Stromal cell of bone marrow (primary cell): ENCODE results near the gene NUTM2F.
"Not testable (repeated sequence)": the region's sequence is repeated elsewhere in the genome, so short reads cannot be mapped to it uniquely, and the experiment has no call there.

Experiments used
- DNase-seq: peaks from one replicate; pipeline ENCODE4 v3.0.0-alpha.2; 2012; ENCODE audit warnings: low read depth

NUTM2F gene, protein sequence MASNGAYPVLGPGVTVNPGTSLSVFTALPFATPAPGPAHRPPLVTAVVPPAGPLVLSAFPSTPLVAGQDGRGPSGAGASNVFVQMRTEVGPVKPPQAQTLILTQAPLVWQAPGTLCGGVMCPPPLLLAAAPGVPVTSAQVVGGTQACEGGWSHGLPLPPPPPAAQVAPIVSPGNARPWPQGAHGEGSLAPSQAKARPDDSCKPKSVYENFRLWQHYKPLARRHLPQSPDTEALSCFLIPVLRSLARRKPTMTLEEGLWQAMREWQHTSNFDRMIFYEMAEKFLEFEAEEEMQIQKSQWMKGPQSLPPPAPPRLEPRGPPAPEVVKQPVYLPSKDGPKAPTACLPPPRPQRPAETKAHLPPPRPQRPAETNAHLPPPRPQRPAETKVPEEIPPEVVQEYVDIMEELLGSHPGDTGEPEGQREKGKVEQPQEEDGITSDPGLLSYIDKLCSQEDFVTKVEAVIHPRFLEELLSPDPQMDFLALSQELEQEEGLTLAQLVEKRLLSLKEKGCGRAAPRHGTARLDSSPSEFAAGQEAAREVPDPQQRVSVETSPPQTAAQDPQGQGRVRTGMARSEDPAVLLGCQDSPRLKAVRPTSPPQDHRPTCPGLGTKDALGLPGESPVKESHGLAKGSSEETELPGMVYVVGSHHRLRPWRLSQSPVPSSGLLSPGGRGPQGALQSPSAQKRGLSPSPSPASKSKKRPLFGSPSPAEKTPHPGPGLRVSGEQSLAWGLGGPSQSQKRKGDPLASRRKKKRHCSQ

GRCh38 chr9:94328544-94328943 is at the start of gene NUTM2F:
Gene NUTM2F (minus strand): TSS chr9:94328644. CDS start chr9:94328623, 21 bp downstream.
- not testable (repeated sequence) for DNase-seq

GRCh38 chr9:94375197-94375596 is 46.8 kb upstream of the NUTM2F start:
- DNase-seq, result not testable (repeated sequence)

- DNase-seq, result peak; percentile 80
Measured at GRCh38 chr9:94374176-94375056, 46.0 kb upstream of the NUTM2F start.

DNA sequence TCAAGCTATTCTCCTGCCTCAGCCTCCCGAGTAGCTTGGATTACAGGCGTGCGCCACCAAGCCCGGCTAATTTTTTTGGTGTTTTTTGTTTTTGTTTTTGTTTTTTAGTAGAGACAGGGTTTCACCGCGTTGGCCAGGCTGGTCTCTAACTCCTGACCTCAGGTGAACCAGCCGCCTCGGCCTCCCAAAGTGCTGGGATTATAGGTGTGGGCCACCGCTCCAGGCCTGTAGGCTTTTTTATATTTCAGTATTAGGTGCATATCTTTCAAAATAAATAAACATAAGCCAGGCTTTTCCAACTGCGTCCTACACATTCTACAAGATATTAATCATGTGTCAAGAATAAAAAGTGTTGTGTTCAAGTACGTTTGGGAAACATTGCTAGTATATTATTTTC is 45.3 kb upstream of the NUTM2F start:
- not testable (repeated sequence) for DNase-seq

GRCh38 chr9:94370266-94370665 is 41.8 kb upstream of the NUTM2F start:
- not testable (repeated sequence) for DNase-seq

GRCh38 chr9:94364093-94364614 is 35.7 kb upstream of the NUTM2F start:
- not testable (repeated sequence) for DNase-seq

- DNase-seq, result not testable (repeated sequence)
Measured at GRCh38 chr9:94357158-94357557, 28.7 kb upstream of the NUTM2F start.

DNA sequence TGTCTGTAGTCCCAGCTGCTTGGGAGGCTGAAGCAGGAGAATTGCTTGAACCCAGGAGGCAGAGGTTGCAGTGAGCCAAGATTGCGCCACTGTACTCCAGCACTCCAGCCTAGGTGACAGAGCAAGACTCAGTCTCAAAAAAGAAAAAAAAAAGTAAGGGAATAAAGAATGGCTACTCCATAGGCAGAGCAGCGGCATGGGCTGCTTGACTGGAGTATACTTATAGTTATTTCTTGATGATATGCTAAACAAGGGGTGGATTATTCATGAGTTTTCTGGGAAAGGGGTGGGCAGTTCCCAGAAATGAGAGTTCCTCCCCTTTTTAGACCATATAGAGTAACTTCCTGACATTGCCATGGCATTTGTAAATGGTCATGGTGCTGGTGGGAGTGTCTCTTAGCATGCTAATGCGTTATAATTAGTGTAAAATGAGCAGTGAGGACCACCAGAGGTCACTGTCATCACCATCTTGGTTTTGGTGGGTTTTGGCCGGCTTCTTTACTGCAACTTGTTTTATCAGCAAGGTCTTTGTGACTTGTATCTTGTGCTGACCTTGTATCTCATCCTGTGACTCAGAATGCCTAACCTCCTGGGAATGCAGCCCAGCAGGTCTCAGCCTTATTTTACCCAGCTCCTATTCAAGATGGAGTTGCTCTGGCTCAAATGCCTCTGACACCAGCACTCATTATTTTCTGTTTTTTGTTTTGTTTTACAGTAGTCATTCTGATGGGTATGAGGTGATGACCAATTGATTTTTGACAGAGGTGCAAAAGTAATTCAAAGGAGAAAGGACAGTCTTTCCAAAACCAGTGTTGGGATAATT is 23.7 kb upstream of the NUTM2F start:
- DNase-seq, result not testable (repeated sequence)

GRCh38 chr9:94348754-94349153 is 20.3 kb upstream of the NUTM2F start:
- DNase-seq, result not testable (repeated sequence)

DNA sequence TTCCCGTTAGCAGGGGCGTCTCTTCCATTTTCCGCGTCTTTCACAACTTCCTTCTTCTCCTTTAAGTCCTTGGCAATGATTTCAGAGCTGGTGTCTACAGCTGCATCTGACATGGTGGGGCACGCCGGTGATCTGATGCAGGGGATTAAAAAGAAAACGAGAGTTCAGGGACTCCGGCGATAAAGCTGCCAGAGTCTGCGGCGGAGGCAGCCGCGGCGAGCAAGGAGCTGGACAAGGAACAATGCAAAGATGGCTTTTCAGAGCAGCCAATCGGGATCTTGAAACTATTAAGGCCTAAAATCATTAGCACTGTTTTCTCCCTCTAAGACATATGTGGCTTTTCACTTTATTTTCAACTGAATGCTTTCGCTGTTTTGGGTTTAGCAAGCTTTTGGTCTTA is 19.0 kb upstream of the NUTM2F start:
- not testable (repeated sequence) for DNase-seq

GRCh38 chr9:94341703-94342102 is 13.3 kb upstream of the NUTM2F start:
- not testable (repeated sequence) for DNase-seq

DNA sequence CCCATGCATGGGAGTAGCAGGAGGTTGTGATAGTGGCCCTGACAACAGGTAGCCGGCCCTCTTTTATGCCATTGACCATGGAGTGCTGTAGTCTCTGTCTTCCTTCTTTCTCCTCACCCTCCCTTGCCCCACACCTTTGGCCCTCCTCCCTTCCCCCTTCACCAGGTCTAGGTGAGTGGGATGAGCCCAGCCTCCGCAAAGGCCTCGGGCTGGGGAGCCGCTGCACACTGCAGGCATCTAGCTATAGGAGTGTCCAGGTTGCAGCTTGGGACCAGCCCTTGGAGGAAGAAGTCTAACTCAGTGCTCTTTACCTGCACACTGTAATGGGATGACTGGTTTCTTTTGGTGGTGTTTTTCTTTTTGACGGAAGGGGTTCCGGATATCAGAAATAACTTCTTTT is 12.3 kb upstream of the NUTM2F start:
- DNase-seq, result not testable (repeated sequence)

- DNase-seq, result not testable (repeated sequence)
Measured at GRCh38 chr9:94339657-94340056, 11.2 kb upstream of the NUTM2F start.

DNA sequence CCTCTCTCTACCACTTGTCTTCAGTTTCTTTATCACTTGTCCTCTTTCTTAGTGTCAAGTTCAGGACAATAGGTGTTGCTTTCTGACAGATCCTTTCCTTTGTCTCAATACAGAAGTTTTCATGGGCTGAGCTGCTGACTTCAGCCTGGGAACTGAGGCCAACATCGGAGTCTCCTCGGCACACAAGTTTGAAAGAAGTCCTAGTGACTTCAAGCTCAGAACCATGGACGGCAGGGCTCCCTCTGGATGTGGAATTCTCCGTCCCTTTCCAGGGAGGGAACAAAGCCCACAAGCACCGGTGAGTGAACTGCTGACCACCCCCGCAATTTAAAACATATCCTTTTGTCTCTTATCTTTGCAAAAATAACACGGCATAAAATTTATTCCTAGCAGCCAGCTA is 10.3 kb upstream of the NUTM2F start:
- not testable (repeated sequence) for DNase-seq

DNA sequence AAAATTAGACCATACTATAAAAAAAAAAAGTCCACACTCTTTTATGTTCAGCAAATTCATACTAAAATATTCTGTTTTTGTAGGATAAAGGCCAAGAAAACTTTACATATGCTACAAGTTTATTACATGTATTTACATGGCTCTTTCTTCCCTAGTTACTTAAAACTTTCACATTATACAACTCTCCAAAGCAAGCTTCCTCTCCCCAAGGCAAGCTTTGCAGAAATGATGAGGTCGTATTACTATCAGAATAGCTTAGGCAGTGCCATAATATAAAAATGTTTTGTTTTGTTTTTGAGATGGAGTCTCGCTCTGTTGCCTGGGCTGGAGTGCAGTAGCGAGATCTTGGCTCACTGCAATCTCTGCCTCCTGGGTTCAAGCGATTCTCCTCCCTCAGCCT is 8.0 kb upstream of the NUTM2F start:
- not testable (repeated sequence) for DNase-seq

- not testable (repeated sequence) for DNase-seq
Measured at GRCh38 chr9:94325583-94325982, 2.9 kb downstream of the NUTM2F start.

GRCh38 chr9:94323153-94323798 is 5.2 kb downstream of the NUTM2F start:
- not testable (repeated sequence) for DNase-seq

DNA sequence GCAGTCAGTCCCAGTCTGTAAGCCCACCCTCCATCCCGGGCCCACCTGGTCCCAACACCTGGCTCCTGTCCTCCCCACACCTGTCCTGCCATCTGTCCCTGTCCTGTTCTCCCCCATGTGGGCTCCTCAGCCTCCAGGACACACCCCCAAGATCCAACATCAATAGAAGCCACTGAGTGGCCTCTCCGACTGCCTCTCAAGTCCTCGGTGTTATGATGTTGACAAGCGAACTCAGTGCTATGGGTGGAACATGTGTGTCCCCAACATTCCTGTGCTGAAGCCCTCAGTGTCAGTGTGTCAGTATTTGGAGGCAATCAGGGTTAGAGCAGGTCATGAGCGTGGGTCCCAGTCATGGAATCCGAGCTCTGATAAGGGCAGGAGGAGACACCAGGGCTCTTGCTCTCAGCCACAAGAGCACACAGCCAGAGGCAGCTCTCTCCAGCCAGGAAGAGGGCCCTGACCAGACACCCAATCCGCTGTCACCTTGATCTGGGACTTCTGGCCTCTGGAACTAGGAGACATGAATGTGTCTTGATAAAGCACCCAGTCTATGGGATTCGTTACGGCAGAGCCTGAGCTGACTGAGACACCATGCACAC is 6.0 kb downstream of the NUTM2F start:
- DNase-seq, result not testable (repeated sequence)

DNA sequence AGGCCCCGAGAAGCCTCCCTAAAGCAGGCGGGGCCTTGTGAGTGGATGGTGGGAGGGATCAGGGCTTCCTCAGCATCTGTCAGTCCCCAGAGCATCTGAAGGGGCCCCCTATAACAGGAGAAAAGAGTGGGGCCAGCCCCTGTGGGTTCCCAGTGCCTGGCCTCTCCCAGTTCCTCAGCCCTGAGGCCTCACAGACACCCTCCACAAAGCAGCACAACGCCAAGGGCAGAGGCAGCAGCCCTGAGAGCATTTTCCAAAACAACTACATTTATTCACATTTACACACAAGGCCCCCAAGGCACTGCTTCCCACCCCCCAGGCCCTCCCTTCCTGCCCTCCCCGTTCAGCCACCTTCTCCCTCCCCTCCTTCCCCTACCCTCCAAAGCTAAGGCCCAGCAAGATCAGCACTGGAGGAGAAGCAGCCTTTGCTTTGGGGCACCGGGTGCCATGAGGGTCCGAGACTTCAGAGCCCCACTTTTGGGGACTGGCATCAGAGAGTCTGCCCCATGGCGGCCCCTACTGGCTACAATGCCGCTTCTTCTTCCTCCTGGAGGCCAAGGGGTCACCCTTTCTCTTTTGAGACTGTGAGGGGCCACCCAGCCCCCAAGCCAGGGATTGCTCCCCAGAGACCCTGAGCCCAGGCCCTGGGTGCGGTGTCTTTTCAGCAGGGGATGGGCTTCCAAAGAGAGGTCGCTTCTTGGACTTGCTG is 10.3 kb downstream of the NUTM2F start:
- DNase-seq, result not testable (repeated sequence)
